Stimulated activated naive CD8-positive, alpha-beta T cell treated with anti-CD3 and anti-CD28 coated beads, Interleukin-15, amount 100 ng/mL, for 72 hours (primary cell): ENCODE results near the gene ZNF197.

Source experiments
- ATAC-seq: fragments of 150-1000 bp; cut with Tn5 transposase; 2 replicates; pipeline ENCODE4 v1.10.0; 2021; ENCODE audit warnings: mild to moderate bottlenecking, moderate library complexity
- DNase-seq, 2 donors: peaks; one replicate each; pipeline ENCODE4 v3.0.0; 2021 to 2022
- H3K27ac Mint-ChIP-seq, 2 donors: one replicate each; pipeline ENCODE4 v1.8.0; 2022; ENCODE audit warnings: mild to moderate bottlenecking in 2 of 2, mixed read lengths in 2 of 2, moderate library complexity in 2 of 2
- H3K27me3 Mint-ChIP-seq: one replicate; pipeline ENCODE4 v1.8.0; 2022; ENCODE audit warnings: mixed read lengths
- H3K4me1 Mint-ChIP-seq: one replicate; pipeline ENCODE4 v1.8.0; 2022; ENCODE audit warnings: mild to moderate bottlenecking, mixed read lengths
- H3K4me3 Mint-ChIP-seq, 2 donors: one replicate each; pipeline ENCODE4 v1.8.0; 2022; ENCODE audit warnings: mild to moderate bottlenecking in 2 of 2, mixed read lengths in 2 of 2, moderate library complexity in 1 of 2
- H3K9me3 Mint-ChIP-seq, 2 donors: one replicate each; pipeline ENCODE4 v1.8.0; 2022; ENCODE audit warnings: mixed read lengths in 2 of 2

Gene ZNF197

DNA sequence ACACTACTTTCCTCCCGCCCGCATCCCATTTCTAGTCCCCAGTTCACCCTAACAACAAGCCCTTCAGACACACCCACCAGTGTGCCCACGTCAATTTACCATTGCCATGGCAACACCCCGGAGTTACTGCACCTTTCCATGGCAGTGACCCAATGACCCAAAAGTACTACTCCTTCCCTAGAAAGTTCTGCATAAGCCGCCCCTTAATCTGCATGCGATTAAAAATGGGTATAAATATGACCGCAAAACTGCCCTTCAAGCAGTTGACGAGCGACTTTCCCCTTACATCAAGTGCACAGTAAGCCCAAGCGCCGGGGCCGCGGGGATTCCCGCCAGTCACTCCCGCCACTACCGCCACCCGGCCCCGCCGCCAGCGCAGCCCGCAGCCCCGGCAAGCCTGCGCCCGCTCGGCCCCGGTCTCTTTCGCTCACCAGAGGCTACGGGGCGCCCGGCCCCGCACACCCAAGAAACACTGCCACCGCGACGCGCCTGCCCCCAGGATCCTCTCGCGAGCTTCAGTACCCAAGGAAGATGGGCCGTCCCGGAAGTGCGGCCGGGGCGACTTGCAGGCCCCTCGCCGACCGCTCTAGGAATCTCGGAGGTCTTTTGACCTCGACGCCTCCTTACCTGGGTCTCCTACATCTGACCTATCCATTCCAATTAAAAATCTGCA lies 60.4 kb downstream of the ZNF197 start:
- ATAC-seq: peak; percentile 98
- H3K9me3 Mint-ChIP-seq: peaks cover 46 to 73% of the 10 kb centered on the region in 2 donors
- peak; percentile 68 to 78 for DNase-seq

DNA sequence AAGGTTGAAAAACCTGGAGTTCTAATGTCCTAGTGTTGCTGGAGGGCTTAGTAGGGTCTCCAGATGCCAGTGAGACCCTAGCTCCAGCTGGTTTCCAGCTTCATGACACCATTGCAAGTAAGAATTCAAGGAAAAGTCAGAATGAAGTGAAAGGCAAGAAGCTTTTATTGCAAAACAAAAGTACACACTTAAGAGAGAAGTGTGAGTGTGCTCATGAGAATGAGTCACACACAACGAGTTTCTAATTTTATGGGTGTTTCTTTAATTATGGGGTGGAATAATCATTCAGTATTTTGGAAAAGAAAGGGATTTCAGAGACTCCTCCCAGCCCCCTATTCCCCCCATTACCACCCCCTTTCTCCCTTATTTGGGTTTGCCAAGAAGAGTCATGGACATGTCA lies 63.1 kb downstream of the ZNF197 start:
- no peak for DNase-seq
- no peak for ATAC-seq
- H3K4me3 Mint-ChIP-seq: no peak overlapping the region
- H3K9me3 Mint-ChIP-seq: peaks cover 48 to 61% of the 10 kb centered on the region in 2 donors
- H3K27ac Mint-ChIP-seq: no peak overlapping the region
- H3K27me3 Mint-ChIP-seq: peaks cover 40% of the 10 kb centered on the region
- H3K4me1 Mint-ChIP-seq: peaks cover 17% of the 10 kb centered on the region

More for the DNA sequence above, 60.4 kb downstream of the ZNF197 start:
- peak overlapping the region; percentile 80 to 95 for H3K27ac Mint-ChIP-seq
- peak overlapping the region; percentile 82 to 93 for H3K4me3 Mint-ChIP-seq
- peaks cover 17% of the 10 kb centered on the region for H3K4me1 Mint-ChIP-seq
- H3K27me3 Mint-ChIP-seq: peaks cover 19% of the 10 kb centered on the region
